Measurements from ENCODE around the gene CRACDL. TPM values are rescaled to one million over a fixed set of nuclear protein-coding genes. Genes with fewer than 3 reads are reported as not detected.

Gene CRACDL
- total and polyA plus RNA-seq, 3 experiments from 2014 or later = 0.22 to 1.2 (median 0.27) TPM

DNA sequence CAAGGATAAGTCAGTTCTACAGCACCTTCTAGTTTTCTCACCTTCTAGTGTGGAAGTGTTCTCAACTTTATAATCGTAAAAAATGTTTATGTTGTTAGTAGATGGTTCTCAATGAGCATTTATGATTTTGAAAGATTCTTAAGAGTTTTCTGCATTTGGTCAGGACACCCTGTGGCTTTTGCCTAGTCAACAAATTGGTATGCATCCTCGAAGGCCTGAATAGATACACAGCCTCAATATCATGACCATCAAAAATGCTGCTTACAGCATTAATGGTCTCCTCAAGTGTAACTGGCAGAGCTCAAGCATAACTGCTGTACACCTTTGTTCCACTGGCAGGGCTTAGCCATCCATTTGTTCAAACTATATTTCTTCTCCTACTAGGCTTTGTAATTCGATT lies 96.7 kb downstream of the CRACDL start:
- H3K27ac Mint-ChIP-seq = no peak overlapping the region
- H3K4me3 Mint-ChIP-seq = no peak overlapping the region
- no peaks in the 10 kb centered on the region for H3K27me3 ChIP-seq (ENCODE audit: insufficient read depth, low read length, poor library complexity, severe bottlenecking)
- peaks cover 25 to 33% (median 28%) of the 10 kb centered on the region in 3 donors for H3K4me1 Mint-ChIP-seq
- CTCF ChIA-PET = interaction anchor here (4.1 kb wide), 1 partner anchor 190 kb away, joined by 43 read pairs; no protein-coding TSS in a partner anchor
- no peak overlapping the region for H3K4me3 ChIP-seq (ENCODE audit: low read length)
- no peak for DNase-seq
- no peaks in the 10 kb centered on the region for H3K36me3 Mint-ChIP-seq
- H3K27me3 Mint-ChIP-seq = peaks cover 0 to 3% of the 10 kb centered on the region in 2 donors
- POLR2A ChIA-PET = interaction anchor here (0.6 kb wide), 1 partner anchor 114 kb away, joined by 3 read pairs; no protein-coding TSS in a partner anchor
- H3K9me3 Mint-ChIP-seq = peaks cover 0 to 1% (median 0%) of the 10 kb centered on the region in 5 donors
- H3K4me1 ChIP-seq (ENCODE audit: insufficient read depth, low read length) = peaks cover 22% of the 10 kb centered on the region
- no peak overlapping the region for H3K27ac ChIP-seq (ENCODE audit: low read depth, low read length)
- no peaks in the 10 kb centered on the region for H3K36me3 ChIP-seq (ENCODE audit: insufficient read depth, low read length)
- H3K9me3 ChIP-seq (ENCODE audit: low read length) = no peaks in the 10 kb centered on the region

- Mint-ChIP-seq H3K27ac (peak overlapping the region; percentile 84 to 98 (median 95)), H3K4me1 (peaks cover 50 to 62% (median 59%) of the 10 kb centered on the region in 3 donors), H3K36me3 (no peaks in the 10 kb centered on the region), H3K9me3 (no peaks in the 10 kb centered on the region), H3K27me3 (peaks cover 0 to 3% of the 10 kb centered on the region in 2 donors), H3K4me3 (peak overlapping the region; percentile 39 to 70 (median 61))
- H3K27me3 ChIP-seq (ENCODE audit: insufficient read depth, low read length, poor library complexity, severe bottlenecking) = no peaks in the 10 kb centered on the region
- peak overlapping the region; percentile 32 for H3K27ac ChIP-seq (ENCODE audit: low read depth, low read length)
- no peak overlapping the region for H3K4me3 ChIP-seq (ENCODE audit: low read length)
- no peaks in the 10 kb centered on the region for H3K9me3 ChIP-seq (ENCODE audit: low read length)
- DNase-seq = peak; percentile 50 to 83 (median 82)
- CTCF ChIA-PET = interaction anchor here (0.8 to 4.1 kb wide), 9 partner anchors 78 to 268 kb away, joined by 3 to 43 read pairs (median 4); no protein-coding TSS in a partner anchor
- POLR2A ChIA-PET = interaction anchor here (0.6 to 1.2 kb wide), 5 partner anchors 14 to 263 kb away, joined by 3 to 6 read pairs (median 5); no protein-coding TSS in a partner anchor
- H3K36me3 ChIP-seq (ENCODE audit: insufficient read depth, low read length) = no peaks in the 10 kb centered on the region
- H3K4me1 ChIP-seq (ENCODE audit: insufficient read depth, low read length) = peaks cover 29% of the 10 kb centered on the region
Measured at GRCh38 chr2:98835831-98836385, 100.1 kb downstream of the CRACDL start.

DNA sequence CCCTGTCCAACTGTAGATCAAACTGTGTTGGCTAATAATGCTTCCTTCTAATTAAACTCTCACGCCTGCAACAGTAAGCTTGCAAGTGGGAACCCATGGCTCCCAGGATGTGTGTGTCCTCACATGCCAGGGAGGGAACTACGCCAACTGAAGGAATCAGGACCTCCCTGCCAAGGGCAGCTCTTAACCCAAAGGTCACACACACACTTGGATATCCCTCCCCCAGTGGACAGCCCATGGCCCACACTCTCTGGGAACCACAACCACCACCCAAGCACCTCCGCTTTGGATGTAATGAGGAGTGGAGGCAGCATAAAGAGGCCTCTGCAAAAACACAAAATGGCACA lies 102.1 kb downstream of the CRACDL start:
- H3K4me1 Mint-ChIP-seq = peaks cover 60 to 82% (median 78%) of the 10 kb centered on the region in 3 donors
- POLR2A ChIA-PET = no interaction called here

GRCh38 chr2:98833172-98833916 lies 102.7 kb downstream of the CRACDL start:
- H3K9me3 ChIP-seq (ENCODE audit: low read length) = no peaks in the 10 kb centered on the region
- Mint-ChIP-seq H3K27me3 (peaks cover 0 to 2% of the 10 kb centered on the region in 2 donors), H3K27ac (peak overlapping the region; percentile 18 to 86 (median 82)), H3K9me3 (no peaks in the 10 kb centered on the region), H3K36me3 (no peaks in the 10 kb centered on the region), H3K4me1 (peaks cover 66 to 88% (median 83%) of the 10 kb centered on the region in 3 donors), H3K4me3 (peak overlapping the region in 1 of 7 donors; percentile 33)
- no peak overlapping the region for H3K4me3 ChIP-seq (ENCODE audit: low read length)
- no peaks in the 10 kb centered on the region for H3K36me3 ChIP-seq (ENCODE audit: insufficient read depth, low read length)
- H3K27me3 ChIP-seq (ENCODE audit: insufficient read depth, low read length, poor library complexity, severe bottlenecking) = no peaks in the 10 kb centered on the region
- no peak for DNase-seq
- CTCF ChIA-PET = interaction anchor here (1.6 kb wide), 1 partner anchor 184 kb away, joined by 8 read pairs; no protein-coding TSS in a partner anchor
- peaks cover 46% of the 10 kb centered on the region for H3K4me1 ChIP-seq (ENCODE audit: insufficient read depth, low read length)
- H3K27ac ChIP-seq (ENCODE audit: low read depth, low read length) = no peak overlapping the region
- POLR2A ChIA-PET = no interaction called here

More for the DNA sequence above, 102.1 kb downstream of the CRACDL start:
- Histone ChIP-seq H3K36me3 (ENCODE audit: insufficient read depth, low read length) (no peaks in the 10 kb centered on the region), H3K4me1 (ENCODE audit: insufficient read depth, low read length) (peaks cover 40% of the 10 kb centered on the region), H3K4me3 (ENCODE audit: low read length) (no peak overlapping the region), H3K27ac (ENCODE audit: low read depth, low read length) (no peak overlapping the region), H3K9me3 (ENCODE audit: low read length) (no peaks in the 10 kb centered on the region), H3K27me3 (ENCODE audit: insufficient read depth, low read length, poor library complexity, severe bottlenecking) (no peaks in the 10 kb centered on the region)
- DNase-seq = no peak
- Mint-ChIP-seq H3K27ac (peak overlapping the region; percentile 49 to 85 (median 70)), H3K4me3 (peak overlapping the region in 1 of 7 donors; percentile 49), H3K9me3 (no peaks in the 10 kb centered on the region), H3K27me3 (peaks cover 0 to 2% of the 10 kb centered on the region in 2 donors), H3K36me3 (no peaks in the 10 kb centered on the region)
- CTCF ChIA-PET = interaction anchor here (1.6 kb wide), 1 partner anchor 185 kb away, joined by 8 read pairs; no protein-coding TSS in a partner anchor

DNA sequence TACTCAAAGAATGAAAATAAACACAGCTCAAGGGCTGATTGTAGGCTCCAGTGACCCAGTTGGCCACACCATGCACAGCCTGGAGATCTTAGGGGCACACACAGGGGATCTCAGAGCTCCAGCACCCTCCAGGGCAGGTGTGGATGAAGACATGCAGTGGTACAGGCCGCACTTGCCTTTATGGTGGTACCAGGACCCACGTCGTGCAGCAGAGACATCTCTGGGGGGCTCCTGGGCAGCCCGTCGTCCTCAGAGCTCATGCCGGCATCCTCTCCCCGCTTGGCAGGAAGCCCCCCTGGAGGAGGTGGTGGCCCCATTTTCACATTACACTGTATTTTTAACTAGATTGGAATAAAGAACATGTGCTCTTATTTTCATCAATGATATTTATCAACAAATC lies 103.9 kb downstream of the CRACDL start:
- Mint-ChIP-seq H3K4me1 (peaks cover 67 to 98% (median 89%) of the 10 kb centered on the region in 3 donors), H3K27me3 (peaks cover 0 to 2% of the 10 kb centered on the region in 2 donors), H3K4me3 (no peak overlapping the region), H3K27ac (peak overlapping the region in 6 of 8 donors; percentile 38 to 85 (median 62)), H3K9me3 (no peaks in the 10 kb centered on the region), H3K36me3 (no peaks in the 10 kb centered on the region)
- Histone ChIP-seq H3K27me3 (ENCODE audit: insufficient read depth, low read length, poor library complexity, severe bottlenecking) (no peaks in the 10 kb centered on the region), H3K9me3 (ENCODE audit: low read length) (no peaks in the 10 kb centered on the region), H3K4me3 (ENCODE audit: low read length) (no peak overlapping the region), H3K4me1 (ENCODE audit: insufficient read depth, low read length) (peaks cover 51% of the 10 kb centered on the region), H3K36me3 (ENCODE audit: insufficient read depth, low read length) (no peaks in the 10 kb centered on the region), H3K27ac (ENCODE audit: low read depth, low read length) (no peak overlapping the region)
- DNase-seq = no peak
- CTCF ChIA-PET = no interaction called here
- POLR2A ChIA-PET = no interaction called here

DNA sequence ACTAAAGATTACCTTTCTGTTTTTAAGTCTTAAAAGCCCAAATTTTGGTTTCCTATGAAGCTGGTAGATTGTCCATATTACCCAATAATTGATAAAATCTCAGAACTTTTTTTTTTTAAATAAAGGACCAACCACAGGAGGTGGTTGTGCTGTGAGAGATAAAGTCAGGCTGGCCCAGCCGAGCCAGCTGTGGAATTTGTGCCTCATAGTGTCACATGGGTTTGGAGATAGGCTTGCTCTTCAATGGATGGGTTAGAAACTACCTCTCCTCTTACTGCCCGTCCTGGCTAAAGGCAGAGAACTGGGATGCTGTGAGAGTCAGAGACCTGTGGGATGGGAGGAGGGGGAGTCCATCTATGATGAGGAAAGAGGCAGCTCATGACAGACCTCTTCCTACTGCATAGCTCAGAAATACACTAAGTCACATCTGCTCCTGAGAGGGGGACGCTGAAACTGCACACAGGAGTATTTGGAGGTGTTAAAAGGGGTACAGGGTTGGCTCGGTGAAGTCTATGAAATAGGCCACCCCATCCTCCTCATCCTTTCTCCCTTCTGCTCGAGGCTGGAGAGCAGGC lies 105.4 kb downstream of the CRACDL start:
- no peak overlapping the region for H3K27ac Mint-ChIP-seq
- no peaks in the 10 kb centered on the region for H3K27me3 Mint-ChIP-seq
- H3K27me3 ChIP-seq (ENCODE audit: insufficient read depth, low read length, poor library complexity, severe bottlenecking) = no peaks in the 10 kb centered on the region
- CTCF ChIA-PET = interaction anchor here (1.3 to 2.7 kb wide), 3 partner anchors 8 to 182 kb away, joined by 3 to 14 read pairs (median 6); no protein-coding TSS in a partner anchor
- H3K4me1 ChIP-seq (ENCODE audit: insufficient read depth, low read length) = peaks cover 39% of the 10 kb centered on the region
- DNase-seq = no peak
- H3K9me3 Mint-ChIP-seq = no peaks in the 10 kb centered on the region
- POLR2A ChIA-PET = interaction anchor here (0.6 kb wide), 1 partner anchor 49 kb away, joined by 3 read pairs; no protein-coding TSS in a partner anchor
- peaks cover 62 to 96% (median 84%) of the 10 kb centered on the region in 3 donors for H3K4me1 Mint-ChIP-seq
- no peaks in the 10 kb centered on the region for H3K36me3 ChIP-seq (ENCODE audit: insufficient read depth, low read length)
- no peak overlapping the region for H3K4me3 Mint-ChIP-seq
- no peaks in the 10 kb centered on the region for H3K9me3 ChIP-seq (ENCODE audit: low read length)
- no peaks in the 10 kb centered on the region for H3K36me3 Mint-ChIP-seq
- no peak overlapping the region for H3K27ac ChIP-seq (ENCODE audit: low read depth, low read length)
- H3K4me3 ChIP-seq (ENCODE audit: low read length) = no peak overlapping the region

- H3K4me1 Mint-ChIP-seq = peaks cover 56 to 97% (median 79%) of the 10 kb centered on the region in 3 donors
- H3K36me3 Mint-ChIP-seq = no peaks in the 10 kb centered on the region
- peak overlapping the region in 5 of 7 donors; percentile 47 to 68 (median 64) for H3K4me3 Mint-ChIP-seq
- Histone ChIP-seq H3K27ac (ENCODE audit: low read depth, low read length) (no peak overlapping the region), H3K9me3 (ENCODE audit: low read length) (no peaks in the 10 kb centered on the region), H3K4me1 (ENCODE audit: insufficient read depth, low read length) (peaks cover 32% of the 10 kb centered on the region), H3K4me3 (ENCODE audit: low read length) (peak overlapping the region; percentile 15), H3K27me3 (ENCODE audit: insufficient read depth, low read length, poor library complexity, severe bottlenecking) (no peaks in the 10 kb centered on the region), H3K36me3 (ENCODE audit: insufficient read depth, low read length) (no peaks in the 10 kb centered on the region)
- POLR2A ChIA-PET = interaction anchor here (0.8 to 1.8 kb wide), 3 partner anchors 100 to 166 kb away, joined by 3 to 6 read pairs (median 5); no protein-coding TSS in a partner anchor
- no peaks in the 10 kb centered on the region for H3K9me3 Mint-ChIP-seq
- no peak for DNase-seq
- no peaks in the 10 kb centered on the region for H3K27me3 Mint-ChIP-seq
- peak overlapping the region; percentile 21 to 95 (median 87) for H3K27ac Mint-ChIP-seq
- CTCF ChIA-PET = interaction anchor here (1.3 to 2.7 kb wide), 3 partner anchors 8 to 181 kb away, joined by 3 to 14 read pairs (median 6); no protein-coding TSS in a partner anchor
Measured at GRCh38 chr2:98829581-98830270, 106.3 kb downstream of the CRACDL start.
